Nephron progenitor cell (in vitro differentiated cells): ENCODE measurements around the gene PRAMEF9.
"Not testable (repeated sequence)": the region's sequence is repeated elsewhere in the genome, so short reads cannot be mapped to it uniquely, and the experiment has no call there.

Source experiments
- DNase-seq: peaks from one replicate; pipeline ENCODE4 v3.0.0; 2021
- H3K27ac Mint-ChIP-seq: 2 replicates; pipeline ENCODE4 v1.8.0; 2021; ENCODE audit warnings: mild to moderate bottlenecking, moderate library complexity, mixed read lengths
- H3K27me3 Mint-ChIP-seq: 2 replicates; pipeline ENCODE4 v1.8.0; 2021; ENCODE audit warnings: mild to moderate bottlenecking, low read depth, mixed read lengths; ENCODE audit not compliant: poor library complexity
- H3K36me3 Mint-ChIP-seq: 2 replicates; pipeline ENCODE4 v1.8.0; 2021; ENCODE audit warnings: low read depth, mixed read lengths
- H3K4me1 Mint-ChIP-seq: 2 replicates; pipeline ENCODE4 v1.8.0; 2021; ENCODE audit warnings: mixed read lengths
- H3K4me3 Mint-ChIP-seq: 2 replicates; pipeline ENCODE4 v1.8.0; 2021; ENCODE audit warnings: mild to moderate bottlenecking, moderate library complexity, mixed read lengths
- H3K9me3 Mint-ChIP-seq: 2 replicates; pipeline ENCODE4 v1.8.0; 2021; ENCODE audit warnings: mild to moderate bottlenecking, moderate library complexity, mixed read lengths
- TF ChIP-seq, protein P1 (sequence below): fragments of 200-600 bp; sonication (generic); IDR thresholded peaks from 2 replicates; pipeline ENCODE4 v1.5.0; 2021; ENCODE audit warnings: antibody characterized with exemption

Gene PRAMEF9

DNA sequence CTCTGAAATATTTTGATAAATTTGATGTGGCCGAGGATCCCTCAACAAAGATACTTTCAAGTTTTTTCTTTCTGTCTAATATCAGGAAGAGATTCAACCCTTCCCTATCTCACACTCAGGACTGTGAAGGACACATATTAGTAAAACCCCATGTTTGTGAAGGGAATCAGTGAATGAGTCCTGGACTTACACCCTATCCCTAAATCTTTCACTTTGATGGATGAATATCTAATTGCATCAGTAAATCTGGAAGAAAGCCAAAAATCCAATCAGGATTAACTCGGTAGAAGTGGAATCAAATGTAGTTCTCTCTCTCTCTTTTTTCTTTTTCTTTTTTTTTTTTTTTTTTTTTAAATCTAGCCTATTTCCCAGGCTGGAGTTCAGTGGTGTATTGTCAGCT, at the start of gene PRAMEF9:
Gene PRAMEF9 (plus strand): TSS at position 301 of the 400 bp plus-strand sequence. CDS start 3,433 bp downstream, outside the sequence.
- H3K27ac Mint-ChIP-seq, H3K4me3 Mint-ChIP-seq, H3K36me3 Mint-ChIP-seq, DNase-seq, H3K27me3 Mint-ChIP-seq, H3K4me1 Mint-ChIP-seq, H3K9me3 Mint-ChIP-seq: not testable (repeated sequence)

DNA sequence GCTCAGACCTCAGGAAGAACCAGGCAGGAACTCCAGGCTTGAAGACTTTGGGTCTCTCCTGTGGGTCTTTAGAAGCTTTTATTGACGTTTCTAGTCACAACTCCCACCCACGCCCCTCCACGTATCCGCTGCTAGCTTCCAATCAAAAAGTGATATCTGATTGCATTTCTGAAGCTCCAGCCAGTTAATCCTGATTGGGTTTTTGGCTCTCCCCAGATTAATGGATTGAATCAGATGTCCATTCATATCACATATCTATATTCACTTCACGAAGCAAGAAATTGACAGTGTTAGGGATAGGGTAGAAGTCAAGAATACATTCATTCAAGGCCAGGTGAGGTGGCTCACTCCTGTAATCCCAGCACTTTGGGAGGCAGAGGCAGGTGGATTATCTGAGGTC, 15.7 kb upstream of the PRAMEF9 start, which contains the start of gene PRAMEF26:
Gene PRAMEF26 (minus strand): TSS at position 101 of the 400 bp plus-strand sequence. CDS start 2,914 bp downstream, outside the sequence.
- not testable (repeated sequence) for H3K27me3 Mint-ChIP-seq, H3K4me3 Mint-ChIP-seq, DNase-seq, H3K4me1 Mint-ChIP-seq, H3K9me3 Mint-ChIP-seq, H3K27ac Mint-ChIP-seq, H3K36me3 Mint-ChIP-seq

DNA sequence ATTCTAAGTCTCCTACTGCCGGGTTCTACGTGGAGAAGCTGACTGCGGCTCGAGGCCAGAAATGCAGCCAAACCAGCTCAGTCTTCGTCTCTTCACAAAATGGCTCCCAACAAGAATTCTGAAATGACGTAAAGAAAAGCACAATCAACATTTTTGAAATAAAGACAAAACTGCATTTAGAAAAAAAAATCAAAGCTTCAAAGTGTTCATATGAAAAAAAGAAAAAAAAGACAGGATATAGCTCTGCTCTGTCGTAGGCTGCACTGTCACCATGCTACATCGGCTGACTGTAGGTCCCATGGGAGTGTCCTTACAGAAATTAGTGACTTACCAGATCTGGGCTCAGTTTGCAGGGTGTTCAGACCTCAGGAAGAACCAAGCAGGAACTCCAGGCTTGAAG, 6.1 kb upstream of the PRAMEF9 start, which contains the start of gene HNRNPCL4:
Gene HNRNPCL4 (minus strand): TSS at position 101 of the 400 bp plus-strand sequence. CDS start 164 bp downstream, outside the sequence.
- not testable (repeated sequence) for H3K4me1 Mint-ChIP-seq, H3K9me3 Mint-ChIP-seq, H3K27ac Mint-ChIP-seq, H3K36me3 Mint-ChIP-seq, H3K4me3 Mint-ChIP-seq, DNase-seq, H3K27me3 Mint-ChIP-seq

DNA sequence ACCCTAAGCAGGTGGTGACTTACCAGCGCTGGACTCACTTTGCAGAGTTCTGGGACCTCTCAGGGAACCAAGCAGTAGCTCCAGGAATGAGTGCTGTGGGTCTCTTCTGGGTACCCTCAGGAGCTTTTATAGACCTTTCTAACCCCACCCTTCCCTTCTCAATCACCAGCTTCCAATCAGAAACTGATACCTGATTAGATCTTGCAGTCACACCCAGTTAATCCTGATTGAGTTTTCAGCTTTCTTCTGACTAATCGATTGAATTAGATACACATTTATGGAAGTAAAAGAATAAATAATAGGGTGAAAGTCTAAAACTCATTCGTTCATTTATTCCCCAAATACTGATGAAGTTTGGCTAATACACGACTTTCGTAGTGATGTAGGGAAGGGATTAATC, 29.7 kb downstream of the PRAMEF9 start, which contains the start of gene PRAMEF13:
Gene PRAMEF13 (minus strand): TSS at position 101 of the 400 bp plus-strand sequence. CDS start 1,820 bp downstream, outside the sequence.
- not testable (repeated sequence) for DNase-seq, H3K27ac Mint-ChIP-seq, H3K36me3 Mint-ChIP-seq, H3K4me3 Mint-ChIP-seq, H3K4me1 Mint-ChIP-seq, H3K27me3 Mint-ChIP-seq, H3K9me3 Mint-ChIP-seq

DNA sequence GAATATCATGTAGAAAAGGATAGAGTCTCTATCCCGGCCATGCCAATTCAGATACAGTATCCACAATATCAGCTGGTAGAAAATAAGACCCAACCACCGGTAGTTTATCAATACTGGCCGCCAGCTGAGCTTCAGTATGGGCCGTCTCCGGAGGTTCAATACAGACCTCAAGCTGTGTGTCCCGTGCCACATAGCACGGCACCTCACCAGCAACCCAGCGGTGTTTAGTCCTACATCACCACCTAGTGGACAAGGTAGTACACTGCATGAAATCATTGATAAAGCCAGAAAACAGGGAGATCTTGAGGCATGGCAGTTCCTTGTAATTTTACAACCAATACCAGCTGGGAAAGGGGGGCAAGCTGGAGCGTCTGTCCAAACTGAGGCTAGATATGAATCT, 37.1 kb downstream of the PRAMEF9 start:
- H3K9me3 Mint-ChIP-seq, H3K4me3 Mint-ChIP-seq, DNase-seq, H3K36me3 Mint-ChIP-seq, H3K27me3 Mint-ChIP-seq, H3K4me1 Mint-ChIP-seq, H3K27ac Mint-ChIP-seq: not testable (repeated sequence)

DNA sequence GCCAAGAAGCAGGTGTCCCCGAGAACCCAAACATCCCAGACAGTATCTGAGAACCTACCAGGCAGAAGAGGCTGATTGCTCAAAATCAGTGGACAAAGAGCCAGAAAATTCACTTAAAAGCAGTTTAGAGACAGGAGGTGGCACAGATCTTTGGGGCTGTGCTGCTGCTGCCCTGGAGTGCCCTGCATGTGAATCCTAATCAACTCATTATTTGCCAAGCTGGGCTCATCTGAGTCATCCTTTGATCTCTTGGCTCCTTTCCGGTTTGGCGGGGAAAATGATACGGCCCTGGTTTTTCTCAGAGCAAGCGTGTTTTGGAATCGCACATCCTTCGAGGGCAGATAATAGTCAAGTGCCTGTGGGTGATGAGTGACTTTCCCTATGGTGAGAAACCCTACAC, 45.0 kb downstream of the PRAMEF9 start:
- H3K4me3 Mint-ChIP-seq, H3K27ac Mint-ChIP-seq, H3K27me3 Mint-ChIP-seq, H3K36me3 Mint-ChIP-seq, H3K4me1 Mint-ChIP-seq, H3K9me3 Mint-ChIP-seq, DNase-seq: not testable (repeated sequence)

DNA sequence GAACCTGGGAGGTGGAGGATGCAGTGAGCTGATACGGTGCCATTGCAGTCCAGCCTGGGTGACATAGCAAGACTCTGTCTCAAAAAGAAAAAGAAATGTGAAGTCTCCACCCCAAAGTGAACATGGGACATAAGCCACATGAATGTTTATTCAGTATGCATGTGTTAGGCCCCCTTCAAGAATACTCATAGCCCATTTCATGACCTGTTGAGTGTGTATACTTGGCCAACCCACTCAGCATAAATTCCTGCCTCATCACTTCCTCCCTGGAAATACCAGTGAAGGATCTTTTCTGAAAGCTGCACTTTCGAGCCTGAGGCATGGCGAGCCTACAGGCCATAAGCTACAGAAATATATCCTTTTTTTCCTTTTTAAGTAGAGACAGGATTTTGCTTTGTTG, 47.6 kb downstream of the PRAMEF9 start:
- H3K36me3 Mint-ChIP-seq, H3K4me3 Mint-ChIP-seq, DNase-seq, H3K9me3 Mint-ChIP-seq, H3K27me3 Mint-ChIP-seq, H3K27ac Mint-ChIP-seq, H3K4me1 Mint-ChIP-seq: not testable (repeated sequence)

DNA sequence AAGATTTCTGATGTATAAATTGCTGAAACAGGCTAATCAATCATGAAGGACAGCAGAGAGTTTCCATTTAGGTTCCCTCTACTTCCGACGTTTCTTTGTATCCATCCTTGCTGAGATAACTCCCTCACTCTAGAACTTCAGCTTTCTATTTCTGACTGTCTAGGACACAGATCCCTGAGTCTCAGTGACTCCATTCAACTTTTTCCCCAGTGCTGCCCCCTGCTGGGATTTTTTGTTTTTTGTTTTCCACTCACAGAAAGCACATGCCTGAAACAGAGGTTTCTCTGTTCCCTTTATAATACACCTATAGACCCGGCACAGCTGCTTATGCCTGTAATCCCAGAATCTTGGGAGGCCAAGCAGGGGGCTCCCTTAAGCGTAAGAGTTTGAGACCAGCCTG, 51.1 kb downstream of the PRAMEF9 start:
- H3K27me3 Mint-ChIP-seq, H3K4me3 Mint-ChIP-seq, H3K27ac Mint-ChIP-seq, DNase-seq, H3K36me3 Mint-ChIP-seq, H3K4me1 Mint-ChIP-seq: not testable (repeated sequence)
- H3K9me3 Mint-ChIP-seq = peaks cover 29% of the 10 kb centered on the region

DNA sequence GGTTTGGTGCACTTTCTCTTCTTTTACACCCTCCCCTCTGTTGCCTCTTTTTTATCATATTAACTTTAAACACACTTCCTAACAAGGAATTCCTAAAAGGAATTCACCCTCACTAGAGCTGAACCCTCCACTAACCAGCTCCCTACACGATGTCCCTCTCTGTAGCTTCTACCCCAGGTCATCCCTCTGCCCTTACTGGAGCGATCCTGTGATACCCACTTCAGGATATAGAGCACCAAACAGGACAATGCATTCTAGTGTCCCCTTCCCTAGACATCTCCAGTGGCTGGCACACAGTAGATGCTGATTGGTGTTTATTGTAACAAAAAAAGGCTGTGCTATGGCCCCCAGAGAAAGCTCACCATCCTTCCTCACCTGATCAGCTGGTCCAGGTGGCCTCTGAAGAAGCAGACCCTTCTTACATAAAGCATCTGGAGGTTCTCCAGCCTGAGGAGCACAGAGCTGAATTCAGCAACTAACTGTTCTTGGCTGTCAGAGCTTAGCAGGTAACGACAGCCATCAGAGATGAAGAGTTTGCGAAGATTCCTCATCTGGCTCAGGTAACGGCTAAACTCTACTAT, 52.9 kb downstream of the PRAMEF9 start:
- H3K27ac Mint-ChIP-seq = no peak overlapping the region
- H3K9me3 Mint-ChIP-seq = peaks cover 46% of the 10 kb centered on the region
- H3K4me1 Mint-ChIP-seq = no peaks in the 10 kb centered on the region
- DNase-seq = no peak
- no peak overlapping the region for H3K4me3 Mint-ChIP-seq
- TF ChIP-seq, protein P1, sequence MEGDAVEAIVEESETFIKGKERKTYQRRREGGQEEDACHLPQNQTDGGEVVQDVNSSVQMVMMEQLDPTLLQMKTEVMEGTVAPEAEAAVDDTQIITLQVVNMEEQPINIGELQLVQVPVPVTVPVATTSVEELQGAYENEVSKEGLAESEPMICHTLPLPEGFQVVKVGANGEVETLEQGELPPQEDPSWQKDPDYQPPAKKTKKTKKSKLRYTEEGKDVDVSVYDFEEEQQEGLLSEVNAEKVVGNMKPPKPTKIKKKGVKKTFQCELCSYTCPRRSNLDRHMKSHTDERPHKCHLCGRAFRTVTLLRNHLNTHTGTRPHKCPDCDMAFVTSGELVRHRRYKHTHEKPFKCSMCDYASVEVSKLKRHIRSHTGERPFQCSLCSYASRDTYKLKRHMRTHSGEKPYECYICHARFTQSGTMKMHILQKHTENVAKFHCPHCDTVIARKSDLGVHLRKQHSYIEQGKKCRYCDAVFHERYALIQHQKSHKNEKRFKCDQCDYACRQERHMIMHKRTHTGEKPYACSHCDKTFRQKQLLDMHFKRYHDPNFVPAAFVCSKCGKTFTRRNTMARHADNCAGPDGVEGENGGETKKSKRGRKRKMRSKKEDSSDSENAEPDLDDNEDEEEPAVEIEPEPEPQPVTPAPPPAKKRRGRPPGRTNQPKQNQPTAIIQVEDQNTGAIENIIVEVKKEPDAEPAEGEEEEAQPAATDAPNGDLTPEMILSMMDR = no peak
- peaks cover 4% of the 10 kb centered on the region for H3K36me3 Mint-ChIP-seq
- peaks cover 6% of the 10 kb centered on the region for H3K27me3 Mint-ChIP-seq

DNA sequence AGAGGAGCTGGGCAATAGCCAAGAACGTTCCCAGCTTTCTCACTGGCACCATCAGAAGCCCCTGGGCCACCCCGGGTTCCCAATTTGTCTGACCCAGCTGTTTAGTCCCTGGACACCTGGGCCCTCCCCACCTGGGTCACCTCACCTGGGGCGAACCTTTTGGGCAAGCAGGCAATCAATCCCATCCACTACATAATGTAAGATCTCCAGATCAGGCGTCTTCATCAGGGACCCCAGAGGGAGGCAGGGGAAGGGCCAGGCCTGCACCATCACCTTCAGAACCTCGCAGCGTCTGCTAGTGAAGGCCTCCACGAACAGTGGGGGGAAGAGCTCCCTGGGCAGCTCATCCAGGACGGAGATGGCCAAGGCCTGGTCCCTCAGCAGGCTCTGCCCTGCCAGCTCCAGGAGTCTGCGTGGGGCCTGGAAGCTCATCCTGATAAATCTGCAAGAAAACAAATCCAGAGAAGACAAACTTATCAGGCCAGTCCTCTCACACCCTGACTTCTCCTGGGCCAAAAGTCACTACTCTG, 54.1 kb downstream of the PRAMEF9 start, which contains the start of gene PRAMEF18:
Gene PRAMEF18 (minus strand): TSS at position 480 of the 530 bp plus-strand sequence. CDS start 48 bp downstream, at position 432.
- H3K4me3 Mint-ChIP-seq, H3K27ac Mint-ChIP-seq: not testable (repeated sequence)
- peaks cover 57% of the 10 kb centered on the region for H3K9me3 Mint-ChIP-seq

DNA sequence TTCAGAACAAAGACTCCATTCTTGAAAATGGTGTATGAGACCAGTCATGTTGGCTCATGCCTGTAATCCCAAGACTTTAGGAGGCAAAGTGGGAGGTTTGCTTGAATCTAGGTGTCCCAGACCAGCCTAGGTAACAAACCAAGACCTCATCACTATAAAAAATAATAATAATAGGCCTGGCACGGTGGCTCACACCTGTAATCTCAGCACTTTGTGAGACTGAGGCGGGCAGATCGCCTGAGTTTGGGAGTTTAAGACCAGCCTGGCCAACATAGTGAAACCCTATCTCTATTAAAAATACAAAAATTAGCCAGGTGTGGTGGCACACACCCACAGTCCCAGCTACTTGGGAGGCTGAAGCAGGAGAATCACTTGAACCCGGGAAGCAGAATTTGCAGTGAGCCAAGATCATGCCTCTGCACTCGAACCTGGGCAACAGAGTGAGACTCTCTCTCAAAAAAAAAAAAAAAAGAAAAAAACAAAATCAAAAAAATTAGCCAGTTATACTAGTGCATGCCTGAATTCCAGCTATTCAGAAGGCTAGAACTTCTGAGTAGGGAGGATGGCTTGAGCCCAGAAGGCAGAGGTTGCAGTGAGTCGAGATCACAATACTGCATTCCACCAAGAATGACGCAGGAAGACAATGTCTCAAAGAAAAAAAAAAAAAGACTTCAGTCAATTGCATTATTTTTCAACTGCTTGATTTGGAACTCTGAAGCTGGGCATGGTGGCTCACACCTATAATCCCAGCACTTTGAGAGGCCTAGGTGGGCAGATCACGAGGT, 55.8 kb downstream of the PRAMEF9 start:
- peaks cover 71% of the 10 kb centered on the region for H3K9me3 Mint-ChIP-seq

More for the DNA sequence above, 54.1 kb downstream of the PRAMEF9 start, which contains the start of gene PRAMEF18:
- H3K4me1 Mint-ChIP-seq, H3K27me3 Mint-ChIP-seq, DNase-seq, H3K36me3 Mint-ChIP-seq: not testable (repeated sequence)

More for the DNA sequence above, 55.8 kb downstream of the PRAMEF9 start:
- not testable (repeated sequence) for H3K36me3 Mint-ChIP-seq, H3K27ac Mint-ChIP-seq, H3K27me3 Mint-ChIP-seq, DNase-seq, H3K4me3 Mint-ChIP-seq, H3K4me1 Mint-ChIP-seq
